ENCODE results near the gene TPM4.
"Not testable (repeated sequence)": the region's sequence is repeated elsewhere in the genome, so short reads cannot be mapped to it uniquely, and the experiment has no call there.

DNA sequence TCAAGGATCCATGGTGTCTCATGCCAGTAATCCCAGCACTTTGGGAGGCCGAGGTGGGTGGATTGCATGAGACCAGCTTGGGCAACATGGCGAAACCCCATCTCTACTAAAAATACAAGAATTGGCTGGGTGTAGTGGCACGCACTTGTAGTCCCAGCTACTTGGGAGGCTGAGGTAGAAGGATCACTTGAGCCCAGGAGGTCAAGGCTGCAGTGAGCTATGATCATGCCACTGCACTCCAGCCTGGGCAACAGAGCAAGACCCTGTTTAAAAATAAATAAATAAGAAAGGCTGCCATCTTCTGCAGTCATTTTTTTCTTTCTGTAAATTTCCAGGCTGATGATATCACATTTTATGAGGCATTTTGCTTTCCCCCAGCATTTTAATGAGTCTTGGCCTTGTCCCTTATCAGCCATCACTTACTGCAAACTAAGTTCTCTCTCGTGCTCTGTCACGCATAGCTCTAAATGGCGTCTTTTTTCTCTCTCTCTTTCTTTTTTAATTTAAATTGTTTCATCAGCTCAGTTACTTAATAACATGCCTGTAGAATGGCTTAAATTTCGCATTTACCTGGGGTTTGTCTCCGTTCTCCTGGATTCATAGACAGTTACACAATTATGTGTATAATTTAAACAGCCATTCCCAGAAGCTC lies 23.1 kb downstream of the TPM4 start:
- TF ChIP-seq, protein P1, sequence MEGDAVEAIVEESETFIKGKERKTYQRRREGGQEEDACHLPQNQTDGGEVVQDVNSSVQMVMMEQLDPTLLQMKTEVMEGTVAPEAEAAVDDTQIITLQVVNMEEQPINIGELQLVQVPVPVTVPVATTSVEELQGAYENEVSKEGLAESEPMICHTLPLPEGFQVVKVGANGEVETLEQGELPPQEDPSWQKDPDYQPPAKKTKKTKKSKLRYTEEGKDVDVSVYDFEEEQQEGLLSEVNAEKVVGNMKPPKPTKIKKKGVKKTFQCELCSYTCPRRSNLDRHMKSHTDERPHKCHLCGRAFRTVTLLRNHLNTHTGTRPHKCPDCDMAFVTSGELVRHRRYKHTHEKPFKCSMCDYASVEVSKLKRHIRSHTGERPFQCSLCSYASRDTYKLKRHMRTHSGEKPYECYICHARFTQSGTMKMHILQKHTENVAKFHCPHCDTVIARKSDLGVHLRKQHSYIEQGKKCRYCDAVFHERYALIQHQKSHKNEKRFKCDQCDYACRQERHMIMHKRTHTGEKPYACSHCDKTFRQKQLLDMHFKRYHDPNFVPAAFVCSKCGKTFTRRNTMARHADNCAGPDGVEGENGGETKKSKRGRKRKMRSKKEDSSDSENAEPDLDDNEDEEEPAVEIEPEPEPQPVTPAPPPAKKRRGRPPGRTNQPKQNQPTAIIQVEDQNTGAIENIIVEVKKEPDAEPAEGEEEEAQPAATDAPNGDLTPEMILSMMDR (conservative IDR thresholded peaks at IDR 0.05) = not testable (repeated sequence)
- not testable (repeated sequence) for TF ChIP-seq EZH2 (IDR thresholded peaks at IDR 0.05; ENCODE audit: low read depth)

Data from PC-9 (cell line).